Neutrophil (primary cell): ENCODE data around the gene LPCAT1.
"Not testable (repeated sequence)": the region's sequence is repeated elsewhere in the genome, so short reads cannot be mapped to it uniquely, and the experiment has no call there.

Experiments
- H3K27ac ChIP-seq: fragments of 200-600 bp; sonication (generic); 2 replicates; pipeline ENCODE4 v1.5.1; 2016; ENCODE audit warnings: mild to moderate bottlenecking, moderate library complexity
- H3K27me3 ChIP-seq: fragments of 200-600 bp; sonication (generic); 2 replicates; pipeline ENCODE4 v1.6.0; 2016; ENCODE audit warnings: mild to moderate bottlenecking
- H3K36me3 ChIP-seq: fragments of 200-600 bp; sonication (generic); 2 replicates; pipeline ENCODE4 v1.5.1; 2017
- H3K4me1 ChIP-seq, 2 experiments: fragments of 200-600 bp in 1 of 2; sonication (generic) in 1 of 2; 1 replicate in 1 of 2; 2 replicates in 1 of 2; pipeline versions ENCODE4 v1.5.1 to v1.6.1; 2013 to 2016; ENCODE audit warnings: low read depth in 1 of 2, low read length in 1 of 2, mild to moderate bottlenecking in 1 of 2, moderate library complexity in 1 of 2; ENCODE audit not compliant: control insufficient read depth in 1 of 2, insufficient read depth in 1 of 2
- H3K4me3 ChIP-seq, 2 experiments: fragments of 200-600 bp in 1 of 2; sonication (generic) in 1 of 2; 1 replicate in 1 of 2; 2 replicates in 1 of 2; pipeline ENCODE4 v1.5.1; 2013 to 2016; ENCODE audit warnings: low read depth in 1 of 2, low read length in 1 of 2, mild to moderate bottlenecking in 1 of 2, moderate library complexity in 1 of 2
- H3K9me3 ChIP-seq: fragments of 200-600 bp; sonication (generic); 2 replicates; pipeline ENCODE4 v1.5.1; 2016
- TF ChIP-seq, protein P1 (sequence below): fragments of 200-600 bp; sonication (generic); IDR thresholded peaks from 2 replicates; pipeline ENCODE4 v1.5.1; 2016; ENCODE audit warnings: antibody characterized with exemption

Gene LPCAT1

GRCh38 chr5:1561402-1561929, 37.7 kb upstream of the LPCAT1 start:
- TF ChIP-seq, protein P1, sequence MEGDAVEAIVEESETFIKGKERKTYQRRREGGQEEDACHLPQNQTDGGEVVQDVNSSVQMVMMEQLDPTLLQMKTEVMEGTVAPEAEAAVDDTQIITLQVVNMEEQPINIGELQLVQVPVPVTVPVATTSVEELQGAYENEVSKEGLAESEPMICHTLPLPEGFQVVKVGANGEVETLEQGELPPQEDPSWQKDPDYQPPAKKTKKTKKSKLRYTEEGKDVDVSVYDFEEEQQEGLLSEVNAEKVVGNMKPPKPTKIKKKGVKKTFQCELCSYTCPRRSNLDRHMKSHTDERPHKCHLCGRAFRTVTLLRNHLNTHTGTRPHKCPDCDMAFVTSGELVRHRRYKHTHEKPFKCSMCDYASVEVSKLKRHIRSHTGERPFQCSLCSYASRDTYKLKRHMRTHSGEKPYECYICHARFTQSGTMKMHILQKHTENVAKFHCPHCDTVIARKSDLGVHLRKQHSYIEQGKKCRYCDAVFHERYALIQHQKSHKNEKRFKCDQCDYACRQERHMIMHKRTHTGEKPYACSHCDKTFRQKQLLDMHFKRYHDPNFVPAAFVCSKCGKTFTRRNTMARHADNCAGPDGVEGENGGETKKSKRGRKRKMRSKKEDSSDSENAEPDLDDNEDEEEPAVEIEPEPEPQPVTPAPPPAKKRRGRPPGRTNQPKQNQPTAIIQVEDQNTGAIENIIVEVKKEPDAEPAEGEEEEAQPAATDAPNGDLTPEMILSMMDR = no peak
- no peaks in the 10 kb centered on the region for H3K36me3 ChIP-seq

GRCh38 chr5:1560499-1560898, 36.7 kb upstream of the LPCAT1 start:
- H3K4me1 ChIP-seq, H3K36me3 ChIP-seq: not testable (repeated sequence)
- peaks cover 39% of the 10 kb centered on the region for H3K27me3 ChIP-seq

More at GRCh38 chr5:1561402-1561929, 37.7 kb upstream of the LPCAT1 start:
- Histone ChIP-seq H3K27ac (no peak overlapping the region), H3K4me1 (peaks cover 0 to 10% of the 10 kb centered on the region in 2 experiments), H3K9me3 (no peaks in the 10 kb centered on the region), H3K4me3 (no peak overlapping the region), H3K27me3 (peaks cover 29% of the 10 kb centered on the region)

GRCh38 chr5:1558944-1559343, 35.2 kb upstream of the LPCAT1 start:
- no peak overlapping the region for H3K4me3 ChIP-seq
- peaks cover 53% of the 10 kb centered on the region for H3K27me3 ChIP-seq
- TF ChIP-seq, protein P1 = no peak
- H3K4me1 ChIP-seq = peaks cover 0 to 4% of the 10 kb centered on the region in 2 experiments
- H3K36me3 ChIP-seq = no peaks in the 10 kb centered on the region
- no peak overlapping the region for H3K27ac ChIP-seq
- no peaks in the 10 kb centered on the region for H3K9me3 ChIP-seq

More at GRCh38 chr5:1560499-1560898, 36.7 kb upstream of the LPCAT1 start:
- H3K9me3 ChIP-seq, H3K4me3 ChIP-seq, H3K27ac ChIP-seq: not testable (repeated sequence)

GRCh38 chr5:1557114-1557873, 33.5 kb upstream of the LPCAT1 start:
- Histone ChIP-seq H3K4me3 (no peak overlapping the region), H3K9me3 (no peaks in the 10 kb centered on the region), H3K27ac (no peak overlapping the region), H3K4me1 (no peaks in the 10 kb centered on the region), H3K27me3 (peaks cover 45% of the 10 kb centered on the region), H3K36me3 (no peaks in the 10 kb centered on the region)
- TF ChIP-seq, protein P1 = no peak

DNA sequence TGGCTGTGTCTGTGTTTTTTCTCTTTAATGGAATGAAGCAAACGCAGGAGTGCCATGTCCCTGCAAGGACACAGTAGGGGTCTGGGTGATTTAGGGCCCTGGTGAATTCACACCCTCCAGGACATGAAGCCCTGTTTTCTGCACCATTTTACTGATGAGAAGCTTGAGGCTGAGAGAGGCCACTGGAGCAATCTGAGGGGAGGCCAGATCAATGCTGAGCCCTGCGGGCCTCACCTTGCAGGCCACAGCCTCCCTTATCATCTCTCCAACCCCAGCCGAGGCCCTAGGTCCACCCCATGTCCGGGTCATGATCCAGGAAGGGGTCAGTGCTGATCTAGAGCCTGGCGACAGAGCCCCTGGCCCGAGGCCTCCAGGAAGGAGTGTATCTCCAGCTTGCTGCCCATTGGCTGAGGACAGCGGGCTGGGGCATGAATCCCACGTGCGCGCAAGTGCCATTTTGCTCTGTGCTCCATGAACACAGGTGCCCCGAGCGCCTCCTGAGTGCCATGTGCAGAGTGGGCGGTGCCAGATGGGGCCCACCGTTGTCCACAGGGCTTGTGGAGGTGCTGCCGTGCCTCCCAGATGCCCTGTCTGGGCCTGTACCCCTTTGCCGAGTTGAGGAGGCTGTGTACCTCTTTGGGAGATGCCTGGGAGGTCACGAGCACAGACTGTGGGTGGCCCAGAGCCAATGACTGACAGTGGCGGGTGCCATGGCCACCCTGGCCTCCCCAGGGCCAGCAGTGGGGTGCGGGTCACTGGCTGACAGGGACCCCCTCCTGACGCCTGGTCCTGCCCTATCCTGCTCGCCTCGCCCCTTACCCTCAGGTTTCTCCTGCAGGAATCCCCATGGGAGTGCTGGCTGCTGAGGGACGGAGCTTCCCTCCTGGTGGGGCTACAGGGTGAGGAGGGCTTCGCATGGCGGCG, 32.3 kb upstream of the LPCAT1 start:
- no peaks in the 10 kb centered on the region for H3K4me1 ChIP-seq
- peaks cover 45% of the 10 kb centered on the region for H3K27me3 ChIP-seq
- TF ChIP-seq, protein P1 = no peak
- H3K36me3 ChIP-seq = no peaks in the 10 kb centered on the region
- no peak overlapping the region for H3K27ac ChIP-seq
- H3K9me3 ChIP-seq = no peaks in the 10 kb centered on the region
- H3K4me3 ChIP-seq = no peak overlapping the region
